HG03457 (cell line): ENCODE measurements around the gene NRN1L.

ENCODE experiments used
- ATAC-seq: cut with Tn5 transposase; IDR thresholded peaks from one replicate; pipeline ENCODE4 v1.9.1; 2021; ENCODE audit warnings: moderate number of reproducible peaks; ENCODE audit not compliant: unreplicated experiment

NRN1L gene

GRCh38 chr16:67934306-67935100, 49.8 kb downstream of the NRN1L start:
- no peak for ATAC-seq

GRCh38 chr16:67935101-67935401, 50.4 kb downstream of the NRN1L start:
- ATAC-seq, result no peak

- peak; percentile 79 for ATAC-seq
These were observed 50.9 kb downstream of the NRN1L start for GRCh38 chr16:67935402-67936123.
